ENCODE results near the gene KCNAB3. TPM values are rescaled to one million over a fixed set of nuclear protein-coding genes. Genes with fewer than 3 reads are reported as not detected.

The KCNAB3 gene
- total and polyA plus RNA-seq, 4 donors = 0.23 to 0.67 (median 0.42) TPM

DNA sequence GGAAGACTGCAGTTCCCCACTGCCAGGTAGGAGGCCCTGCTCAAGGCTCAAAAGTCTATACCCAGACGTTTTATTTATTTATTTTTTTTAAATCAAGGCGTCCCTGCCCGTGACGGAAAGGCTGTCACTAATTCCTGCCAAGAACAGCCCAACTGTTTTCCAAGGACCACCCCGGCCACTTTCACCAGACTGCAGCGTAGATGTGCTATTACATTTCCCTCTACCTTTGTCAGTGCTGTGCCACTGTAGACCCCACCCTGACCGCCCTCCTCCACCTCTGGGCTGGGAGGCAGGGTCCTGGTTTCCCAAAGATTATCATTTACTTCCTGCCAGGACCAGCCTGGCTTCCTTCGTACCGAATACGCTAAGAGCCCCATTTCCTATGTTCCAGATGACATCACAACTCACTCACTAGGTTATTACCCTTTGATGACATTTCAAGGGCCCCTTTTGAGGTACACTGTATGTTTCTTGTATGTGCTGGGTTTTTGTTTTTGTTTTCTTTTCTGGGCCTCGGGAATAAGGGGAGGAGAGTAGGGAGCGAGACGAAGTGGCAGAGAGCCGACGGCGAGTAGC lies 7.3 kb downstream of the KCNAB3 start:
- WGBS = 52% methylated on average over 16 of the region's 16 CpGs
- Histone ChIP-seq H3K27ac (ENCODE audit: low read depth in 1 of 2, low read length in 2 of 2) (peak overlapping the region; percentile 6 to 42), H3K4me3 (ENCODE audit: low read depth in 1 of 3, low read length in 3 of 3) (peak overlapping the region; percentile 8 to 52 (median 19)), H3K9ac (ENCODE audit: low read depth in 1 of 2, low read length in 2 of 2) (peak overlapping the region; percentile 61 to 92), H3K9me3 (ENCODE audit: control insufficient read depth in 4 of 4, low read length in 3 of 4) (no peaks in the 10 kb centered on the region), H3K4me1 (ENCODE audit: control insufficient read depth in 4 of 4, insufficient read depth in 4 of 4, low read length in 3 of 4) (peaks cover 0 to 10% (median 4%) of the 10 kb centered on the region in 4 donors), H3K36me3 (ENCODE audit: control insufficient read depth in 4 of 4, insufficient read depth in 3 of 4, low read depth in 1 of 4, low read length in 3 of 4) (no peaks in the 10 kb centered on the region), H3K27me3 (ENCODE audit: control insufficient read depth in 4 of 4, insufficient read depth in 4 of 4, low read length in 3 of 4) (no peaks in the 10 kb centered on the region)
- DNase-seq (ENCODE audit: low spot score) = no peak
- TF ChIP-seq RXRA (IDR thresholded peaks at IDR 0.05) = no peak
- no peak for TF ChIP-seq FOXA1 (IDR thresholded peaks at IDR 0.05)
- TF ChIP-seq, protein P1, sequence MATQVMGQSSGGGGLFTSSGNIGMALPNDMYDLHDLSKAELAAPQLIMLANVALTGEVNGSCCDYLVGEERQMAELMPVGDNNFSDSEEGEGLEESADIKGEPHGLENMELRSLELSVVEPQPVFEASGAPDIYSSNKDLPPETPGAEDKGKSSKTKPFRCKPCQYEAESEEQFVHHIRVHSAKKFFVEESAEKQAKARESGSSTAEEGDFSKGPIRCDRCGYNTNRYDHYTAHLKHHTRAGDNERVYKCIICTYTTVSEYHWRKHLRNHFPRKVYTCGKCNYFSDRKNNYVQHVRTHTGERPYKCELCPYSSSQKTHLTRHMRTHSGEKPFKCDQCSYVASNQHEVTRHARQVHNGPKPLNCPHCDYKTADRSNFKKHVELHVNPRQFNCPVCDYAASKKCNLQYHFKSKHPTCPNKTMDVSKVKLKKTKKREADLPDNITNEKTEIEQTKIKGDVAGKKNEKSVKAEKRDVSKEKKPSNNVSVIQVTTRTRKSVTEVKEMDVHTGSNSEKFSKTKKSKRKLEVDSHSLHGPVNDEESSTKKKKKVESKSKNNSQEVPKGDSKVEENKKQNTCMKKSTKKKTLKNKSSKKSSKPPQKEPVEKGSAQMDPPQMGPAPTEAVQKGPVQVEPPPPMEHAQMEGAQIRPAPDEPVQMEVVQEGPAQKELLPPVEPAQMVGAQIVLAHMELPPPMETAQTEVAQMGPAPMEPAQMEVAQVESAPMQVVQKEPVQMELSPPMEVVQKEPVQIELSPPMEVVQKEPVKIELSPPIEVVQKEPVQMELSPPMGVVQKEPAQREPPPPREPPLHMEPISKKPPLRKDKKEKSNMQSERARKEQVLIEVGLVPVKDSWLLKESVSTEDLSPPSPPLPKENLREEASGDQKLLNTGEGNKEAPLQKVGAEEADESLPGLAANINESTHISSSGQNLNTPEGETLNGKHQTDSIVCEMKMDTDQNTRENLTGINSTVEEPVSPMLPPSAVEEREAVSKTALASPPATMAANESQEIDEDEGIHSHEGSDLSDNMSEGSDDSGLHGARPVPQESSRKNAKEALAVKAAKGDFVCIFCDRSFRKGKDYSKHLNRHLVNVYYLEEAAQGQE (IDR thresholded peaks at IDR 0.05) = no peak
- no peak for TF ChIP-seq HNF4A (conservative IDR thresholded peaks at IDR 0.05)
- no peak for TF ChIP-seq TAF1 (conservative IDR thresholded peaks at IDR 0.05)
- no peak for TF ChIP-seq HNF4G (IDR thresholded peaks at IDR 0.05)

DNA sequence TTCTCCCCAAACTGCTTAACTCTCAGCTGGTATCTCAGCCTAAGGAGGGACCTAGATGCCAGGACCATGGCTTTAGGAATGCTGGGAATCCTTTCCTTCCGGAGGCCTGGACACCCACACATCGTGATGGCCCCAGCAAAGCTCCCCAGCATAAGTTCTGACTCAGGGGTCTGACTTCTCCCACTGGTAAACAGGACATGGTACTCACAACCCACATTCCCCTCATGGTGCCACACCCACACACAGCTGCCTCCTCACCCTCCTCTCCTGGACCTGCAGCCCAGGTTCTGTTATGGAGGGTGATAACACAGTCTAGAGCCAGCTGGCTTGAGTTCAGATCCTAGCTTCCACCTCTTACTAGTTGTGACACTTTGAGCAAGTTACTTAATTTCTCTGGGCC lies 12.8 kb downstream of the KCNAB3 start:
- 86% methylated on average over 2 of the region's 2 CpGs for WGBS
- H3K36me3 ChIP-seq (ENCODE audit: control insufficient read depth in 4 of 4, insufficient read depth in 3 of 4, low read depth in 1 of 4, low read length in 3 of 4) = no peaks in the 10 kb centered on the region
- no peak overlapping the region for H3K4me3 ChIP-seq (ENCODE audit: low read depth in 1 of 3, low read length in 3 of 3)
- no peaks in the 10 kb centered on the region for H3K9me3 ChIP-seq (ENCODE audit: control insufficient read depth in 4 of 4, low read length in 3 of 4)
- H3K4me1 ChIP-seq (ENCODE audit: control insufficient read depth in 4 of 4, insufficient read depth in 4 of 4, low read length in 3 of 4) = peaks cover 6 to 12% (median 9%) of the 10 kb centered on the region in 4 donors
- TF ChIP-seq, protein P2, sequence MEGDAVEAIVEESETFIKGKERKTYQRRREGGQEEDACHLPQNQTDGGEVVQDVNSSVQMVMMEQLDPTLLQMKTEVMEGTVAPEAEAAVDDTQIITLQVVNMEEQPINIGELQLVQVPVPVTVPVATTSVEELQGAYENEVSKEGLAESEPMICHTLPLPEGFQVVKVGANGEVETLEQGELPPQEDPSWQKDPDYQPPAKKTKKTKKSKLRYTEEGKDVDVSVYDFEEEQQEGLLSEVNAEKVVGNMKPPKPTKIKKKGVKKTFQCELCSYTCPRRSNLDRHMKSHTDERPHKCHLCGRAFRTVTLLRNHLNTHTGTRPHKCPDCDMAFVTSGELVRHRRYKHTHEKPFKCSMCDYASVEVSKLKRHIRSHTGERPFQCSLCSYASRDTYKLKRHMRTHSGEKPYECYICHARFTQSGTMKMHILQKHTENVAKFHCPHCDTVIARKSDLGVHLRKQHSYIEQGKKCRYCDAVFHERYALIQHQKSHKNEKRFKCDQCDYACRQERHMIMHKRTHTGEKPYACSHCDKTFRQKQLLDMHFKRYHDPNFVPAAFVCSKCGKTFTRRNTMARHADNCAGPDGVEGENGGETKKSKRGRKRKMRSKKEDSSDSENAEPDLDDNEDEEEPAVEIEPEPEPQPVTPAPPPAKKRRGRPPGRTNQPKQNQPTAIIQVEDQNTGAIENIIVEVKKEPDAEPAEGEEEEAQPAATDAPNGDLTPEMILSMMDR (IDR thresholded peaks at IDR 0.05; ENCODE audit: low read depth, low read length, missing input control) = no peak
- no peak overlapping the region for H3K27ac ChIP-seq (ENCODE audit: low read depth in 1 of 2, low read length in 2 of 2)
- H3K9ac ChIP-seq (ENCODE audit: low read depth in 1 of 2, low read length in 2 of 2) = no peak overlapping the region
- no peak for DNase-seq (ENCODE audit: low spot score)
- no peaks in the 10 kb centered on the region for H3K27me3 ChIP-seq (ENCODE audit: control insufficient read depth in 4 of 4, insufficient read depth in 4 of 4, low read length in 3 of 4)

DNA sequence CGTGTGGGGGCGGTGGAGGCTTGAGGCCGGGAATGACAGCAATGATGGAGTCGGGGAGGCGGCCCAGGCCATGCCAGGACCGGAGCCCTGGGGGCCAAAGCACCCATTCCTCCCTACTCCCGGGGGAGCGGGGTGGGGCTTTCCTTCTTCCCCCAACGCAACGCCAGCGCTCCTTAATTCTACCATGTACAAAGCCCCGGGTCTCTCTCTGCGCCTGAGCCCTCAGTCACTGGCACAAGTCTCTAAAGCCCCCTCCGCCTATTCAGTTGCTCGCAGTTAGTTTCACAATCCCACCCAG lies 13.3 kb downstream of the KCNAB3 start:
- peak overlapping the region in 2 of 3 donors; percentile 46 to 52 for H3K4me3 ChIP-seq (ENCODE audit: low read depth in 1 of 3, low read length in 3 of 3)
- peak overlapping the region in 1 of 2 donors; percentile 36 for H3K9ac ChIP-seq (ENCODE audit: low read depth in 1 of 2, low read length in 2 of 2)
- no peak for DNase-seq (ENCODE audit: low spot score)
- 46% methylated on average over 15 of the region's 15 CpGs for WGBS
- H3K27me3 ChIP-seq (ENCODE audit: control insufficient read depth in 4 of 4, insufficient read depth in 4 of 4, low read length in 3 of 4) = no peaks in the 10 kb centered on the region
- H3K9me3 ChIP-seq (ENCODE audit: control insufficient read depth in 4 of 4, low read length in 3 of 4) = no peaks in the 10 kb centered on the region
- H3K36me3 ChIP-seq (ENCODE audit: control insufficient read depth in 4 of 4, insufficient read depth in 3 of 4, low read depth in 1 of 4, low read length in 3 of 4) = peaks cover 0 to 3% (median 0%) of the 10 kb centered on the region in 4 donors
- H3K27ac ChIP-seq (ENCODE audit: low read depth in 1 of 2, low read length in 2 of 2) = peak overlapping the region; percentile 61 to 79
- H3K4me1 ChIP-seq (ENCODE audit: control insufficient read depth in 4 of 4, insufficient read depth in 4 of 4, low read length in 3 of 4) = peaks cover 6 to 12% (median 9%) of the 10 kb centered on the region in 4 donors
- TF ChIP-seq RAD21 (IDR thresholded peaks at IDR 0.05) = no peak
- no peak for TF ChIP-seq GABPA (IDR thresholded peaks at IDR 0.05 in 1 of 2, conservative IDR thresholded peaks at IDR 0.05 in 1 of 2)
- no peak for TF ChIP-seq EGR1 (IDR thresholded peaks at IDR 0.05; ENCODE audit: low read depth in 2 of 2)
- no peak for TF ChIP-seq NR2F2 (IDR thresholded peaks at IDR 0.05)
- TF ChIP-seq YY1 (IDR thresholded peaks at IDR 0.05) = no peak
- TF ChIP-seq, protein P3, sequence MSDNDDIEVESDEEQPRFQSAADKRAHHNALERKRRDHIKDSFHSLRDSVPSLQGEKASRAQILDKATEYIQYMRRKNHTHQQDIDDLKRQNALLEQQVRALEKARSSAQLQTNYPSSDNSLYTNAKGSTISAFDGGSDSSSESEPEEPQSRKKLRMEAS (IDR thresholded peaks at IDR 0.05) = no peak
- no peak for TF ChIP-seq FOXA1 (IDR thresholded peaks at IDR 0.05)
- no peak for TF ChIP-seq RXRA (IDR thresholded peaks at IDR 0.05)
- TF ChIP-seq TAF1 (conservative IDR thresholded peaks at IDR 0.05) = no peak
- no peak for TF ChIP-seq HNF4A (conservative IDR thresholded peaks at IDR 0.05)
- TF ChIP-seq HNF4G (IDR thresholded peaks at IDR 0.05) = no peak
- TF ChIP-seq, protein P4, sequence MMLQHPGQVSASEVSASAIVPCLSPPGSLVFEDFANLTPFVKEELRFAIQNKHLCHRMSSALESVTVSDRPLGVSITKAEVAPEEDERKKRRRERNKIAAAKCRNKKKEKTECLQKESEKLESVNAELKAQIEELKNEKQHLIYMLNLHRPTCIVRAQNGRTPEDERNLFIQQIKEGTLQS (IDR thresholded peaks at IDR 0.05) = no peak
- TF ChIP-seq, protein P1 (IDR thresholded peaks at IDR 0.05) = no peak
- TF ChIP-seq, protein P5, sequence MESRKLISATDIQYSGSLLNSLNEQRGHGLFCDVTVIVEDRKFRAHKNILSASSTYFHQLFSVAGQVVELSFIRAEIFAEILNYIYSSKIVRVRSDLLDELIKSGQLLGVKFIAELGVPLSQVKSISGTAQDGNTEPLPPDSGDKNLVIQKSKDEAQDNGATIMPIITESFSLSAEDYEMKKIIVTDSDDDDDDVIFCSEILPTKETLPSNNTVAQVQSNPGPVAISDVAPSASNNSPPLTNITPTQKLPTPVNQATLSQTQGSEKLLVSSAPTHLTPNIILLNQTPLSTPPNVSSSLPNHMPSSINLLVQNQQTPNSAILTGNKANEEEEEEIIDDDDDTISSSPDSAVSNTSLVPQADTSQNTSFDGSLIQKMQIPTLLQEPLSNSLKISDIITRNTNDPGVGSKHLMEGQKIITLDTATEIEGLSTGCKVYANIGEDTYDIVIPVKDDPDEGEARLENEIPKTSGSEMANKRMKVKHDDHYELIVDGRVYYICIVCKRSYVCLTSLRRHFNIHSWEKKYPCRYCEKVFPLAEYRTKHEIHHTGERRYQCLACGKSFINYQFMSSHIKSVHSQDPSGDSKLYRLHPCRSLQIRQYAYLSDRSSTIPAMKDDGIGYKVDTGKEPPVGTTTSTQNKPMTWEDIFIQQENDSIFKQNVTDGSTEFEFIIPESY (IDR thresholded peaks at IDR 0.05) = no peak

Measured in liver (tissue), 9 donors.